Muscle of back (tissue), 11 donors: ENCODE measurements around the gene RAB8B. TPM values are rescaled to one million over a fixed set of nuclear protein-coding genes. Genes with fewer than 3 reads are reported as not detected.

Source experiments
- DNase-seq, 3 donors: peaks; one replicate each; pipeline versions ENCODE4 v3.0.0 to v3.0.0-alpha.2; 2013
- polyA plus RNA-seq, 10 donors: library from polyadenylated mRNA; unstranded; fragments of 120-200 nt; gene quantifications; one replicate each; pipeline ENCODE4 v1.2.1, GENCODE V29; 2013; ENCODE audit not compliant: insufficient read length in 10 of 10

Gene RAB8B
- polyA plus RNA-seq, 10 donors = 17.8 to 30.0 (median 22.3) TPM

GRCh38 chr15:63264688-63265293, 75.4 kb downstream of the RAB8B start:
- peak; percentile 25 to 50 (median 28) for DNase-seq

- no peak for DNase-seq
These were observed 85.0 kb downstream of the RAB8B start for GRCh38 chr15:63274427-63274826.

GRCh38 chr15:63276342-63277037, 87.1 kb downstream of the RAB8B start:
- DNase-seq = peak in 1 of 3 donors; percentile 30

DNA sequence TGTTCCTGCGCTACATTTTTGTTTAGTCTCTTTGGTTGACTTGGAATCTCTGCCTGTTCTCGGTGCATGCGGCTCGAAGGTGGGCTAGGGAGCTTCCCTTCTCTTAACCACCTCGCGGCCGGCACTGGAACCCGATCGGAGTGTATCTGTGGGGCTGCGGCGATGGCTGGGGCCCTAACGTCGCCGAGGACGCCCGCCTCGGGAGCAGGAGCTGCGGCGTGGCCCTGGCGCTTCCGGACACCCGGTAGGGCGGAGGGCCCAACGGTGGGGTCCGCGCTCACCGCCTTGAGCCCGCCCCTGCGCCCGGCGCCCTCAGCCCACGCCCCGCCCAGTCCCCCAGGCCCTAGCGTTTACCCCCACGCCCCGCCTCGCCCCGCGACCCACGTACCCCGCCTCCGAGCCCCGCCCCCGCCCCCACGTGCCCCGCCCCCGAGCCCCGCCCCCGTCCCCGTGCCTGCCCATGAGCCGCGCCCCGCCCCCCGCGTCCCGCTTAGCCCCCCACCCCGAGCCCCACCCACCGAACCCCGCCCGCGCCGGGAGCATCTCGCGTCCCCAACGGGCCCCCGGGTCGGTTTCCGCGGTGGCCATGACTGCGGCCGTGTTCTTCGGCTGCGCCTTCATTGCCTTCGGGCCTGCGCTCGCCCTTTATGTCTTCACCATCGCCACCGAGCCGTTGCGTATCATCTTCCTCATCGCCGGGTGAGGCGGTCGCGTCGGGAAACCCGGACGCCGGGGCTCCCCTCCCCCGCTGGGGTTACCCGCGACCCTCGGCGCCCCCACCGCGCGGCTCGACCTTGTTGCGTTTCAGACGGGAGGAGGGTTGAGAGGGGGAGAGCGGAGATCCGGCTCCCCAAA, 87.9 kb downstream of the RAB8B start, which contains the start of gene APH1B:
Gene APH1B (plus strand): TSS at position 568 of the 855 bp plus-strand sequence. CDS start 19 bp downstream, at position 587.
- peak; percentile 65 to 92 (median 82) for DNase-seq

GRCh38 chr15:63277893-63278456, 88.6 kb downstream of the RAB8B start:
- DNase-seq = peak in 2 of 3 donors; percentile 15 to 51

DNA sequence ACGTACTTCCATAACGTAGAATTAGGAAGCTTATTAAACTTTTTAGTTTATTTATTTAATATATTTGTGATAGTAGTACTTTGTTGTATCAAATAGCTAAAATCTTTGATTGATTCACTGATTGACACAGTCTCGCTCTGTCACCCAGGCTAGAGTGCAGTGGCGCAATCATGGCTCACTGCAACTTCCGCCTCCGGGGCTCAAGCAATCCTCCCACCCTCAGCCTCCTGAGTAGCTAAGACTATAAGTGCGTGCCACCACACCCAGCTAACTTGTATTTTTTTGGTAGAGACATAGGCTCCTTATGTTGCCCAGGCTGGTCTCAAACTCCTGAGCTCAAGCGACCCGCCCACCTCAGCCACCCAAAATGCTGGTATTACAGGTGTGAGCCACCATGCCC, 93.7 kb downstream of the RAB8B start:
- no peak for DNase-seq

DNA sequence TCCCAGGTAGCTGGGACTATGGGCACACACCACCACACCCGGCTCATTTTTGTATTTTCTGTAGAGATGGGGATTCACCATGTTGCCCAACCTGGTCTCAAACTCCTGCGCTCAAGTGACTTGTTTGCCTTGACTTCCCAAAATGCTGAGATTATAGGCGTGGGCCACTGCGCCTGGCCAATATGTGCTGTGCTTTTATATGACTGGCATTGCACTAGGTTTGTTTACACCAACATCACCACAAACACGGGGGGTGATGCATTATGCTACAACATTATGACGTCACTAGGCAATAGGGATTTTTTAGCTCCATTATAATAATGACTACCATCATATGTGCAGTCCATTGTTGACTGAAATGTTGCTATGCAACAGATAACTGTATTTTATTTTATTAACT, 94.9 kb downstream of the RAB8B start:
- DNase-seq = no peak

DNA sequence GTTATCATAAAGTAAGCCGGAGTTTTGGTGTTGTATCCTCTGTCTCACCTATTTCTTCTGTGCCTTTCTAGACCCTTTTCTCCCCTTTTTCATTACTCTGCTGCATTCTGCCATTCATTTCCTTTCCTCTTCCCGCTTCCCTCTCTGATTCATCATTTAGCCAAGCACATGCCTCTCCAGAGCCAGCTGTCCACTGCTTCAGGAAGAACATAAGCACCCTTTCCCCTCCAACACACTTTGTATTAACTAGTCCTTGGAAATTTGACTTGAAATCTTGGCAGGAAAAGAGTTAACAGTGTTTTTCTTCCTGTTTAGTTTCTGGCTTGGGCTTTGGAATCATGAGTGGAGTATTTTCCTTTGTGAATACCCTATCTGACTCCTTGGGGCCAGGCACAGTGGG, 97.7 kb downstream of the RAB8B start:
- no peak for DNase-seq

DNA sequence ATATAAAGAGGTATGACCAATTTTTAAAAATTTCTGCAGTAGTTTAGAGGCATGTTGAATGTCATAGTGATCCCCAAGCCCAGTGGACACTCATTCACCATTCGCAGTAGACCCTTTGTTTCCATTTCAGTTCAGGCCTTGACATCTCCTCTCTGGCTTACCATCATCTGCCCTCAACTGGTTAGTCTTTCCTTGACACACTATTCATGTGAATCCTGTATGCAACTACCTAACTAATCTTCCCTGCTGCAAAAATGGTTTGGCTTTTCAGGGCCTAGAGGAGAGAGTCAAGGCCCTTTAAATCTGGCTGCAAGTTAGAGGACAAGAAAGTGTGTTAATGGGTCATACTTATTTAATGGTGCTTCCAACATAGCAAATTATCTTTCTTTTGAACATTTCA, 98.9 kb downstream of the RAB8B start:
- no peak for DNase-seq

GRCh38 chr15:63288778-63289378, 99.5 kb downstream of the RAB8B start:
- peak; percentile 56 to 80 (median 67) for DNase-seq

- DNase-seq = peak in 1 of 3 donors; percentile 87
These were observed 102.1 kb downstream of the RAB8B start for GRCh38 chr15:63291507-63291906.

DNA sequence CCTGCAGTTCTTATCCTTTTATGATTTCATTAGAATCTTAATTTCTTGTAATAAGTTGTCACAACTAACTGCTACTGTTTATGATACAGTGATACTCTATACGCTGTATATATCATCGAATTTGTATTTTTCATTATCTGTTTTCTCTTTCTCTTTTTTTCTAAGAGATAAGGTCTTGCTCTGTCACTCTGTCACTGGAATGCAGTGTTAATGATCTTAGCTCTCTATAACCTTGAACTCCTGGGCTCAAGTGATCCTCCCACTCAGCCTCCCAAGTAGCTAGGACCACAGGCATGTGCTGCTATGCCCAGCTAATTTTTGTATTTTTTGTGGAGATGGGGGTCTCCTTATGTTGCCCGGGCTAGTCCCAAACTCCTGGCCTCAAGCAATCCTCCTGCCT, 102.8 kb downstream of the RAB8B start:
- DNase-seq = no peak

DNA sequence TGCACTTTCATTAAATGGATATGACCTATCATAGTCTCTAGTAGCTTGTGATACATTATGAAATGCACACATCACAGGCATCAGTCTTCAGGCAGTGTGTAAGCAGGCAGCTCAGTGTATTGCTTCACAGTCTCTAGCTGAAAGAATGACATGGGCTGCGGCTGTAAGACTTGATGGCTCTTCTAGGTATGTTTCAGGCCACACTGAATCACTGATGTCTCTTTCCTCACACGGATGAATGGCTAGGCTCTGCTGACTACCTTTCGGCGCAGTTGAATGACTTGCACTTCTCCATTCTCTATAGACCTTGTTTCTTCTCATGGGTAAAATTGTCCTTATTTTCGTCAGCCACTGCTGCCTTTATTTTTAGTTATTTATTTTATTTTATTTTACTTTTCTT, 103.4 kb downstream of the RAB8B start:
- DNase-seq = no peak

DNA sequence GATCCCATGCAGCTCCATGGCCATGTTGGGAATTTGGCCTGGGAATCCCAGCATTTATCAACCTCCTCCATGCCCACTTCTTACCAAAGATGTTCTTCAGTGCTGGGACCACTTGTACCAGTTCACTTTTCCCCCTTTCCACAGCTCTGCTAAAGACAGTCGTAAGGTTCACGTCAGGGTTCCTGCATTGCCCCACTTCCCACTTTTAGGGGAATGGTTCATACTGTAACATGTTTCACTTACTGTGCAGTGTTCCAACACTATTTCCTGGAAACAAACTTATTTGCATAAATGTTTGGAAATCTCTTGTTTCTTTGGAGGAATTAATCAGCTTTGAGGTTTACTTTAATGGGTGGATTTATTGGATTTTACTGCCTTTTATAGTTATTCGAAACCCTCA, 105.0 kb downstream of the RAB8B start:
- no peak for DNase-seq

DNA sequence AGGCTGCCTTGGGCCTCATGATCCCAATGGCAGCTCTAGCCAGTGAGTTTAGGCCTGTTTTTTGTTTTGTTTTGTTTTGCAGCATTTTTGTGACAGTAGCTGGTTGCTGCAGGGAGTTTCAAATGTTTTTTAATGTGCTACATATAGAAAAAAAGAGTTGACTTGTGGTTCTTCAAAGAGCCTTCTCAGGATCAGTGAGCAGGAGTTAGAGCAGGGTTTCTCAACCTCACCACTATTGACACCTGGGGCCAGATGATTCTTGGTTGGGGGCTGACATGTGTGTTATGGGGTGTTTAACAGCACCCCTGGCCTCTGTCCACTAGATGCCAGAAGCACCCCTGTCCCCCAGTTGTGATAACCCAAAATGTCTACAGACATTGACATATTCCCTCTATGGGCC, 105.9 kb downstream of the RAB8B start:
- no peak for DNase-seq

GRCh38 chr15:63296195-63296594, 106.8 kb downstream of the RAB8B start:
- no peak for DNase-seq

DNA sequence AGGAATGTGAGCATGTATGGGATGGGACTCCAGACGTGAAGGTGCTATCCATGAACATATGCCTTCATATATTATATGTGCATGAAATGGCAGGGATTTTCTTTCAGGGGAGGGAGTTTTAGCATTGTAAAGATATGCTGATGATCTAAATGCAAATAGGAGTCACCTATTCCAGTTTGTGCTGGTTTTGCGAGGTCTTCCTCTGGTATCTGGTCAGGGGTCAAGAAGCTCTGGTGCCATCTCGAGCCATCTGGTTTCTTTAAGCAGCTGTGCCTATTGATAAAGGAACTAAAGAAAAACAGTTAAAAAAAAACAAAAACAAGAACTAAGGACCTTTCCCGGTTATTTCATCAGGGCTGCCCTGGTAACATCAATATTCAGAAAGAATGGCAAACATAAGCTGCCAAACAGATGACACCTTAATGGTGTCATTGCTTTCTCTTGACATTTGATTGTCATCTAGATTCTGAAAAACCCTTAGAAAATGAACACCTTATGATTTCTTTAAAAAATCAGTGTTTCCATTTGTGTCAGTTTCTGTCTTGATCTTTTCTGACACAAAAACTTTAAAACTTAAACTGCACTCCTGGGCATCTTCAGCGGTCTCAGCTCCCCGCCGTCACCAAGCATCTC, 110.7 kb downstream of the RAB8B start:
- no peak for DNase-seq

GRCh38 chr15:63301088-63301487, 111.7 kb downstream of the RAB8B start:
- no peak for DNase-seq

- DNase-seq = no peak
These were observed 115.9 kb downstream of the RAB8B start for GRCh38 chr15:63305260-63305659.

GRCh38 chr15:63306492-63307073, 117.2 kb downstream of the RAB8B start:
- DNase-seq = no peak

GRCh38 chr15:63308491-63308890, 119.1 kb downstream of the RAB8B start:
- DNase-seq = no peak
